HG02870 (cell line): Measurements from ENCODE around the gene CDH13.

Source experiments
- ATAC-seq: cut with Tn5 transposase; IDR thresholded peaks from one replicate; pipeline ENCODE4 v1.9.1; 2021; ENCODE audit warnings: mild to moderate bottlenecking, moderate library complexity; ENCODE audit not compliant: unreplicated experiment

The CDH13 gene

GRCh38 chr16:82626791-82627261, at the start of gene CDH13:
Gene CDH13 (plus strand): TSS chr16:82626969.
- ATAC-seq = no peak

- ATAC-seq = no peak
Observed at GRCh38 chr16:82580298-82580890, 46.4 kb upstream of the CDH13 start.

- ATAC-seq = no peak
Observed at GRCh38 chr16:82582975-82583374, 43.8 kb upstream of the CDH13 start.

- no peak for ATAC-seq
Observed at GRCh38 chr16:82583422-82583821, 43.3 kb upstream of the CDH13 start.

GRCh38 chr16:82584553-82585152, 42.1 kb upstream of the CDH13 start:
- ATAC-seq = no peak

GRCh38 chr16:82585675-82586074, 41.1 kb upstream of the CDH13 start:
- ATAC-seq = no peak

- no peak for ATAC-seq
Observed at GRCh38 chr16:82586130-82586529, 40.6 kb upstream of the CDH13 start.

GRCh38 chr16:82587289-82587688, 39.5 kb upstream of the CDH13 start:
- ATAC-seq = no peak

- ATAC-seq = no peak
Observed at GRCh38 chr16:82589407-82589806, 37.4 kb upstream of the CDH13 start.

GRCh38 chr16:82594114-82594513, 32.7 kb upstream of the CDH13 start:
- no peak for ATAC-seq

- no peak for ATAC-seq
Observed at GRCh38 chr16:82598771-82599170, 28.0 kb upstream of the CDH13 start.

GRCh38 chr16:82601989-82602640, 24.7 kb upstream of the CDH13 start:
- no peak for ATAC-seq

GRCh38 chr16:82603784-82604411, 22.9 kb upstream of the CDH13 start:
- ATAC-seq = no peak

- no peak for ATAC-seq
Observed at GRCh38 chr16:82605076-82605475, 21.7 kb upstream of the CDH13 start.

GRCh38 chr16:82605863-82606620, 20.7 kb upstream of the CDH13 start:
- no peak for ATAC-seq

GRCh38 chr16:82609140-82609539, 17.6 kb upstream of the CDH13 start:
- ATAC-seq = no peak

GRCh38 chr16:82612263-82612662, 14.5 kb upstream of the CDH13 start:
- no peak for ATAC-seq

- ATAC-seq = no peak
Observed at GRCh38 chr16:82616356-82616755, 10.4 kb upstream of the CDH13 start.

GRCh38 chr16:82621781-82622180, 5.0 kb upstream of the CDH13 start:
- no peak for ATAC-seq

- ATAC-seq = no peak
Observed at GRCh38 chr16:82623241-82623640, 3.5 kb upstream of the CDH13 start.
